Right lobe of liver (tissue), 4 donors: ENCODE measurements around the gene CALML4.

Experiments used
- POLR2A ChIP-seq: fragments of 450-650 bp; IDR thresholded peaks from one replicate; pipeline ENCODE4 v1.6.1; 2017; ENCODE audit warnings: antibody characterized with exemption, mild to moderate bottlenecking
- TF ChIP-seq, protein P1 (sequence below), 4 donors: fragments of 200-600 bp in 3 of 4; fragments of 450-650 bp in 1 of 4; IDR thresholded peaks; one replicate each; pipeline versions ENCODE4 v1.5.1 to v1.8.0; 2016 to 2022; ENCODE audit warnings: antibody characterized with exemption in 4 of 4, mild to moderate bottlenecking in 2 of 4
- donor health status: DM: no; HTN: no; CAD: no.
- donor health status: DM: no; HTN: no; CAD: no.
- donor health status: DM: no; HTN: yes; CAD: no.

DNA sequence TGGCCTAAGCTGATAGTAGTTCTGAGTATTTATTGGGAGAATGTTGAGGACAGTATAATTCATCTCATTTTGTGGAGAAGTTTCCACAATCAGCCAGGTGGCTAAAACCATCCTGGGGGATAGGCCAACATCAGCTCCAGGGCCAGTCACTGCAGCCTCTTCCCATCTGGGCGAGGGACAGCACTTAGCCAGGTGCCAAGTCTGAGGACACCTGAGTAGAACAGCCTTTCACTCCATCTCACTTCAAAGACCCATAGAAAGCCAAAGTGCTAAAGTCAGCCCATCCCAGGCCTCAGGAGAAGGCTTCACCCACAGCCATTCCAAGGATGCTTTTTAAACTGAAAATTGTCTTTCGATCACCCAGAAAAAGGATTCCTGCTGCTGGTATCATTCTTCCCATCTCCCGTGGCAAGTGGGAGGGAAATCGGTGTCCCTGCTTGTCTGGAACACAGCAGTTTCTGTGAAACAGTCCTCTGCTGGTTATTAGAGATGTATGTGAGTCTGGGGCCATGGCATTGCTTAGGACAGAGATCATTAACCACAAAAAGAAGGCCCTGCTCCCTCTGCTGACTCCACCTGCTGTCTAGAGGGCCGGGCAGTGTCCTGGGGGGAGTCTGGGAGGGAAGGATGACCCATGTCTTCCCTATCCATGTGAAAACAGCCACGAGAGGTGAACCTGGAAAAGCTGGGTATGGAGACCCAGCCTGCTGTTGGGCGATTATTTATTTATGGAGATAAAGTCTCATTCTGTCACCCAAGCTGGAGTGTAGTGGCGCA is 9.6 kb downstream of the CALML4 start:
- TF ChIP-seq, protein P1, sequence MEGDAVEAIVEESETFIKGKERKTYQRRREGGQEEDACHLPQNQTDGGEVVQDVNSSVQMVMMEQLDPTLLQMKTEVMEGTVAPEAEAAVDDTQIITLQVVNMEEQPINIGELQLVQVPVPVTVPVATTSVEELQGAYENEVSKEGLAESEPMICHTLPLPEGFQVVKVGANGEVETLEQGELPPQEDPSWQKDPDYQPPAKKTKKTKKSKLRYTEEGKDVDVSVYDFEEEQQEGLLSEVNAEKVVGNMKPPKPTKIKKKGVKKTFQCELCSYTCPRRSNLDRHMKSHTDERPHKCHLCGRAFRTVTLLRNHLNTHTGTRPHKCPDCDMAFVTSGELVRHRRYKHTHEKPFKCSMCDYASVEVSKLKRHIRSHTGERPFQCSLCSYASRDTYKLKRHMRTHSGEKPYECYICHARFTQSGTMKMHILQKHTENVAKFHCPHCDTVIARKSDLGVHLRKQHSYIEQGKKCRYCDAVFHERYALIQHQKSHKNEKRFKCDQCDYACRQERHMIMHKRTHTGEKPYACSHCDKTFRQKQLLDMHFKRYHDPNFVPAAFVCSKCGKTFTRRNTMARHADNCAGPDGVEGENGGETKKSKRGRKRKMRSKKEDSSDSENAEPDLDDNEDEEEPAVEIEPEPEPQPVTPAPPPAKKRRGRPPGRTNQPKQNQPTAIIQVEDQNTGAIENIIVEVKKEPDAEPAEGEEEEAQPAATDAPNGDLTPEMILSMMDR (IDR thresholded peaks at IDR 0.05): no peak
- no peak for TF ChIP-seq POLR2A
